Trophoblast cell (in vitro differentiated cells and primary cell): ENCODE results near the gene KMO.

Source experiments
- DNase-seq, 2 donors: peaks; one replicate each; pipeline ENCODE4 v3.0.0-alpha.2; 2016
- H2AFZ ChIP-seq: 2 replicates; pipeline ENCODE4 v1.6.1; 2013; ENCODE audit warnings: low read length, moderate library complexity, mild to moderate bottlenecking; ENCODE audit not compliant: insufficient read depth, poor library complexity
- H2AK5ac ChIP-seq: 2 replicates; pipeline ENCODE4 v1.6.1; 2013; ENCODE audit warnings: mild to moderate bottlenecking, low read length
- H2BK120ac ChIP-seq: 2 replicates; pipeline ENCODE4 v1.6.1; 2013; ENCODE audit warnings: low read length, mild to moderate bottlenecking, moderate library complexity; ENCODE audit not compliant: insufficient read depth, poor library complexity
- H2BK12ac ChIP-seq: 2 replicates; pipeline ENCODE4 v1.6.1; 2013; ENCODE audit warnings: mild to moderate bottlenecking, low read length, moderate library complexity
- H2BK5ac ChIP-seq: 2 replicates; pipeline ENCODE4 v1.6.1; 2013; ENCODE audit warnings: low read length, low read depth, moderate library complexity, mild to moderate bottlenecking; ENCODE audit not compliant: poor library complexity
- H3K14ac ChIP-seq: 2 replicates; pipeline ENCODE4 v1.6.1; 2013; ENCODE audit warnings: mild to moderate bottlenecking, low read length
- H3K18ac ChIP-seq: 2 replicates; pipeline ENCODE4 v1.6.1; 2013; ENCODE audit warnings: mild to moderate bottlenecking, low read length
- H3K23ac ChIP-seq: 2 replicates; pipeline ENCODE4 v1.6.1; 2013; ENCODE audit warnings: low read length
- H3K27ac ChIP-seq: 2 replicates; pipeline ENCODE4 v1.5.1; 2013; ENCODE audit warnings: low read depth, mild to moderate bottlenecking, inconsistent platforms, low read length, moderate library complexity
- H3K27me3 ChIP-seq: 2 replicates; pipeline ENCODE4 v1.6.1; 2013; ENCODE audit warnings: inconsistent platforms, mild to moderate bottlenecking, low read length, moderate library complexity; ENCODE audit not compliant: insufficient read depth
- H3K36me3 ChIP-seq, 2 experiments: 1 replicate in 1 of 2; 2 replicates in 1 of 2; pipeline ENCODE4 v1.6.1; 2013; ENCODE audit warnings: low read length in 2 of 2, mild to moderate bottlenecking in 2 of 2, moderate library complexity in 1 of 2; ENCODE audit not compliant: insufficient read depth in 2 of 2, control insufficient read depth in 1 of 2
- H3K4ac ChIP-seq: 2 replicates; pipeline ENCODE4 v1.6.1; 2013; ENCODE audit warnings: low read depth, mild to moderate bottlenecking, low read length, moderate library complexity
- H3K4me1 ChIP-seq, 2 experiments: 1 replicate in 1 of 2; 2 replicates in 1 of 2; pipeline ENCODE4 v1.6.1; 2013; ENCODE audit warnings: low read length in 2 of 2, mild to moderate bottlenecking in 2 of 2, moderate library complexity in 1 of 2; ENCODE audit not compliant: insufficient read depth in 2 of 2, control insufficient read depth in 1 of 2
- H3K4me2 ChIP-seq: 2 replicates; pipeline ENCODE4 v1.6.1; 2013; ENCODE audit warnings: inconsistent platforms, mild to moderate bottlenecking, low read length, moderate library complexity
- H3K4me3 ChIP-seq: 2 replicates; pipeline ENCODE4 v1.5.1; 2013; ENCODE audit warnings: mild to moderate bottlenecking, low read depth, low read length, inconsistent platforms
- H3K79me1 ChIP-seq: one replicate; pipeline ENCODE4 v1.6.1; 2013; ENCODE audit warnings: low read length
- H3K79me2 ChIP-seq: 2 replicates; pipeline ENCODE4 v1.6.1; 2013; ENCODE audit warnings: low read length, mild to moderate bottlenecking; ENCODE audit not compliant: control insufficient read depth, insufficient read depth, poor library complexity
- H3K9ac ChIP-seq: 2 replicates; pipeline ENCODE4 v1.6.1; 2013; ENCODE audit warnings: mild to moderate bottlenecking, low read length
- H3K9me3 ChIP-seq: 2 replicates; pipeline ENCODE4 v1.6.1; 2013; ENCODE audit warnings: low read depth, mild to moderate bottlenecking, control low read depth, inconsistent platforms, low read length; ENCODE audit not compliant: insufficient read depth
- H4K12ac ChIP-seq: 2 replicates; pipeline ENCODE4 v1.6.1; 2013; ENCODE audit warnings: low read depth, mild to moderate bottlenecking, low read length, moderate library complexity
- H4K8ac ChIP-seq: 2 replicates; pipeline ENCODE4 v1.6.1; 2013; ENCODE audit warnings: low read depth, mild to moderate bottlenecking, low read length, moderate library complexity
- H4K91ac ChIP-seq: one replicate; pipeline ENCODE4 v1.6.1; 2013; ENCODE audit warnings: low read depth, mild to moderate bottlenecking, low read length, moderate library complexity
- WGBS: extraction: QIAGEN DNeasy Blood & Tissue Kit; methylation state at CpG from one replicate; pipeline ENCODE4 v1.1.7; 2013; ENCODE audit warnings: missing lambda C conversion rate; ENCODE audit not compliant: insufficient read length, insufficient coverage; ENCODE audit errors: extremely low coverage; 5-methylcytosine and 5-hydroxymethylcytosine counted together

KMO gene

DNA sequence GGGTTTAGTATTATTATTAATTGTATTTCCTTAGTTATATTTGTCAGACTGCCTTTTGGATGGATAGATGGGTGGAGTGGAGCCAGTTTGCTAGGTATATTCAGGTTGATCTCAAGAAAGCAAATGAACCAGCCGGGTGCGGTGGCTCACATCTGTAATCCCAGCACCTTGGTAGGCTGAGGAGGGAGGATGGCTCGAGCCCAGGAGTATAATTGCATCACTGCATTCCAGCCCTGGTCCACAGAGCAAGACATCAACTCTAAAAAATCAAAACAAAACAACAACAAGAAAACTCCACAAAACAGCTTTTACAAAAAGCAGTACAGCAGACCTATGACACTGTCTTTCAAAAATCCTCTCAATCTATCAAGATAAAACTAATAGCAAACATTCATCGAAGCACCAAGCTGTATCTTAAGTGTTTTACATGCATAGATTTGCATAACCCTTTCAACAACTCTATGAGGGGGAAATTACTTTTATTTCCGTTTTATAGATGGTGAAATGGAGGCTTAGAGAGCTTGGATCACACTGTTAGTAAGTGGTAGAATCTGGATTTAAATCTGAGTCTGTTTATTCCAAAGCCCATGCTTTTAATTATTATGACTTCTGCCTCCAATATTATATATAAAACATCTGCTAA lies 25.5 kb downstream of the KMO start:
- H3K79me2 ChIP-seq, result no peaks in the 10 kb centered on the region
- H2BK12ac ChIP-seq, result no peak overlapping the region
- WGBS, result no CpG with 5 or more reads among the region's 5 CpGs
- H3K23ac ChIP-seq, result no peak overlapping the region
- no peaks in the 10 kb centered on the region for H3K4me1 ChIP-seq
- H3K36me3 ChIP-seq, result no peaks in the 10 kb centered on the region
- H3K9me3 ChIP-seq, result no peaks in the 10 kb centered on the region
- no peak overlapping the region for H3K4ac ChIP-seq
- H3K4me2 ChIP-seq, result no peak overlapping the region
- no peak overlapping the region for H4K8ac ChIP-seq
- no peak overlapping the region for H3K14ac ChIP-seq
- no peak overlapping the region for H3K27ac ChIP-seq
- H4K91ac ChIP-seq, result no peak overlapping the region
- no peak overlapping the region for H2AFZ ChIP-seq
- H3K4me3 ChIP-seq, result no peak overlapping the region
- DNase-seq, result no peak
- H2BK5ac ChIP-seq, result no peak overlapping the region
- H2AK5ac ChIP-seq, result no peak overlapping the region
- H4K12ac ChIP-seq, result no peak overlapping the region
- H3K9ac ChIP-seq, result no peak overlapping the region
- no peaks in the 10 kb centered on the region for H3K27me3 ChIP-seq
- no peak overlapping the region for H3K18ac ChIP-seq
- no peaks in the 10 kb centered on the region for H3K79me1 ChIP-seq
- H2BK120ac ChIP-seq, result no peak overlapping the region

DNA sequence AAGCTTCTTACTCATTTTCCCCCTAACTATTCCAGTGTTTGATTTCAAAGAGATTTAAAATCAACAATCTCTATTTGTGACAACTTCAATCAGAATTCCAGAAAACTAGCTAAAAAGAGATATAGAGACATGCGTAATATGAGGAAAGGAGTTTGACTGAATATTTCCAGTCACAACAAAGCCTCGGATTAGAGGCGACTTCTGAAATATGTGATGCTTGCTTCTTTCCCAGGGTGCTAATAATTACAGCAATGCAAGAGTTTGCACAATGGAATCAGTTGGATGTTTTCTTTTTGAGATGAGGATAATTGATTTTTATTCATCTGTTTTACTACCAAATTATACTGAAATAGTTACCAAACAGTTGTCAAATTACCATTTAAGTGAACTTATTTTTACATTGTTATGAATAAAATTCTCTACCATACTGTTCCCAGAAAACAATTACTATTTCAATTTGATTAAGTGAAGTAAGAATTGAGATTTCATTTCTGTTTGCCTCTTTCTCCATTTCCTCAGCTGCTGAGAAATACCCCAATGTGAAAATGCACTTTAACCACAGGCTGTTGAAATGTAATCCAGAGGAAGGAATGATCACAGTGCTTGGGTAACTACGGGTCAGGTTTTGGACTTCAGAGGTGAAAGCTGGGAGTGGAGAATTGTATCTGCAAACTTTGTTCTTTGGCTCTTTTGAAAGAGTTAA lies 28.1 kb downstream of the KMO start:
- H3K14ac ChIP-seq, result no peak overlapping the region
- no peak overlapping the region for H2BK5ac ChIP-seq
- no peak overlapping the region for H3K27ac ChIP-seq
- H3K4me3 ChIP-seq, result no peak overlapping the region
- no peaks in the 10 kb centered on the region for H3K79me1 ChIP-seq
- H4K12ac ChIP-seq, result no peak overlapping the region
- no peak overlapping the region for H2BK120ac ChIP-seq
- no peak overlapping the region for H2BK12ac ChIP-seq
- H3K4me1 ChIP-seq, result no peaks in the 10 kb centered on the region
- no peak overlapping the region for H2AFZ ChIP-seq
- no peaks in the 10 kb centered on the region for H3K79me2 ChIP-seq
- H3K36me3 ChIP-seq, result no peaks in the 10 kb centered on the region
- no peak overlapping the region for H2AK5ac ChIP-seq
- no CpG with 5 or more reads among the region's 4 CpGs for WGBS
- DNase-seq, result no peak
- H4K8ac ChIP-seq, result no peak overlapping the region
- H3K18ac ChIP-seq, result no peak overlapping the region
- H3K4me2 ChIP-seq, result no peak overlapping the region
- no peaks in the 10 kb centered on the region for H3K27me3 ChIP-seq
- no peak overlapping the region for H3K4ac ChIP-seq
- no peaks in the 10 kb centered on the region for H3K9me3 ChIP-seq
- no peak overlapping the region for H3K9ac ChIP-seq
- no peak overlapping the region for H3K23ac ChIP-seq
- H4K91ac ChIP-seq, result no peak overlapping the region

DNA sequence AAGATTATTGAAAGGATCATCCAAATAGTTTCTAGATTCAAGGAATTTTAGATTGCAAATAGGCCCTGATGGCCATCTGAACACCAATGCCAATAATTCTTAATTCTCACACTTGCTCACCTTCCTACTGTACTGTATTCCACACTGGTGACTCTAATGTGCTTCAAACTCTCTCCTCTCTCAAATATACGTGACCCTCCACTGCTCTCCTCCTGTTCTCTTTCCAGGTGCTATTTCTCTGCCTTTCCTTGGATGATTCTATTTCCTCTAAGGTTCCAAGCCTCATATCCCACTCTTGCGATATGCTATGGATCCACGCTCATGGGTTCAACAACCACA lies 28.6 kb downstream of the KMO start:
- Histone ChIP-seq H3K4me3 (no peak overlapping the region), H2BK120ac (no peak overlapping the region), H2BK5ac (no peak overlapping the region), H3K4ac (no peak overlapping the region), H4K91ac (no peak overlapping the region), H2AFZ (no peak overlapping the region), H3K9me3 (no peaks in the 10 kb centered on the region), H3K27me3 (no peaks in the 10 kb centered on the region), H3K79me1 (no peaks in the 10 kb centered on the region), H4K8ac (no peak overlapping the region), H3K18ac (no peak overlapping the region), H3K4me2 (no peak overlapping the region), H2BK12ac (no peak overlapping the region), H3K36me3 (no peaks in the 10 kb centered on the region), H4K12ac (no peak overlapping the region), H3K23ac (no peak overlapping the region), H3K9ac (no peak overlapping the region), H3K79me2 (no peaks in the 10 kb centered on the region), H3K14ac (no peak overlapping the region), H3K27ac (no peak overlapping the region), H2AK5ac (no peak overlapping the region), H3K4me1 (no peaks in the 10 kb centered on the region)
- WGBS, result no CpG with 5 or more reads among the region's 3 CpGs
- DNase-seq, result no peak

DNA sequence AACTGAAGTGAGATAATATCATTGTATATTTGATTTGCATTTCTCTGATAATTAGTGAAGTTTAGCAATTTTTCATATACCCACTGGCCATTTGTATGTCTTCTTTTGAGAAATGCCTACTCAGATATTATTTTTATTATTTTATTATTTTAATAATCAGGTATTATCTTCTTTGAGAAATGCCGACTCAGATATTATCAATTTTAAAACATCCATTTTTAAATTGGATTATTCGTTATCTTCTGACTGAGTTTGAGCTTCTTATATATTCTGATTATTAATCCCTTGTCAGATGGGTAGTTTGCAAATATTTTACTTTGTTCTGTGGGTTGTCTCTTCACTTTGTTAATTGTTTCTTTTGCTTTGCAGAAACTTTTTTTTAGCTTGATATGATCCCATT lies 37.7 kb downstream of the KMO start:
- Histone ChIP-seq H3K4me1 (no peaks in the 10 kb centered on the region), H2BK12ac (no peak overlapping the region), H3K79me1 (no peaks in the 10 kb centered on the region), H3K4me2 (no peak overlapping the region), H3K9ac (no peak overlapping the region), H3K4me3 (no peak overlapping the region), H2AFZ (no peak overlapping the region), H3K4ac (no peak overlapping the region), H3K79me2 (no peaks in the 10 kb centered on the region), H4K12ac (no peak overlapping the region), H3K27ac (no peak overlapping the region), H2BK5ac (no peak overlapping the region), H3K14ac (no peak overlapping the region), H2AK5ac (no peak overlapping the region), H3K23ac (no peak overlapping the region), H3K27me3 (no peaks in the 10 kb centered on the region), H3K18ac (no peak overlapping the region), H3K36me3 (no peaks in the 10 kb centered on the region), H4K91ac (no peak overlapping the region), H2BK120ac (no peak overlapping the region), H3K9me3 (no peaks in the 10 kb centered on the region), H4K8ac (no peak overlapping the region)
- no CpG with 5 or more reads among the region's 2 CpGs for WGBS
- no peak for DNase-seq
